C4-2B (cell line): ENCODE data around the gene LBHD1.
"Not testable (repeated sequence)": the region's sequence is repeated elsewhere in the genome, so short reads cannot be mapped to it uniquely, and the experiment has no call there.

Source experiments
- H3K27ac ChIP-seq: fragments of 450-650 bp; 2 replicates; pipeline ENCODE4 v1.5.1; 2017
- CTCF ChIP-seq: fragments of 450-650 bp; conservative IDR thresholded peaks from 2 replicates; pipeline ENCODE4 v1.5.1; 2017; ENCODE audit warnings: mild to moderate bottlenecking
- ZFX ChIP-seq: fragments of 450-650 bp; IDR thresholded peaks from 2 replicates; pipeline ENCODE4 v1.6.1; 2017

Gene LBHD1

GRCh38 chr11:62621567-62622470, 50.2 kb downstream of the LBHD1 start, which contains the start of gene B3GAT3:
B3GAT3 (minus strand) TSS chr11:62621986; CDS start chr11:62621947, 39 bp downstream.
- peak; percentile 82 for TF ChIP-seq ZFX
- TF ChIP-seq CTCF, result no peak
- H3K27ac ChIP-seq, result peak within 1 kb of the TSS; percentile 96

- peak overlapping the region; percentile 96 for H3K27ac ChIP-seq
- no peak for TF ChIP-seq ZFX
- no peak for TF ChIP-seq CTCF
These were observed 51.0 kb downstream of the LBHD1 start for GRCh38 chr11:62621027-62621566.

- H3K27ac ChIP-seq, result not testable (repeated sequence)
These were observed 55.1 kb downstream of the LBHD1 start for GRCh38 chr11:62616957-62617356.

GRCh38 chr11:62615521-62615920, 56.5 kb downstream of the LBHD1 start:
- TF ChIP-seq ZFX, result no peak
- no peak for TF ChIP-seq CTCF
- H3K27ac ChIP-seq, result no peak overlapping the region; the same call in 1 of the 2 replicates

- no peak for TF ChIP-seq ZFX
- no peak for TF ChIP-seq CTCF
- peak overlapping the region; percentile 80 for H3K27ac ChIP-seq
These were observed 57.8 kb downstream of the LBHD1 start for GRCh38 chr11:62614275-62614674.

- H3K27ac ChIP-seq, result peak overlapping the region; percentile 80
- TF ChIP-seq ZFX, result no peak
- TF ChIP-seq CTCF, result no peak
These were observed 58.7 kb downstream of the LBHD1 start for GRCh38 chr11:62613291-62613778.
